NCI-H2107 (cell line): Measurements from ENCODE around the gene DNMT3A.
"Not testable (repeated sequence)": the region's sequence is repeated elsewhere in the genome, so short reads cannot be mapped to it uniquely, and the experiment has no call there.

Source experiments
- DNase-seq: peaks from one replicate; lab custom pipeline; 2025; lab: John Stamatoyannopoulos, UW

DNMT3A gene

GRCh38 chr2:25283921-25284320 is 57.8 kb downstream of the DNMT3A start:
- no peak for DNase-seq

GRCh38 chr2:25281941-25282340 is 59.8 kb downstream of the DNMT3A start:
- no peak for DNase-seq

- DNase-seq = no peak
These were observed 60.2 kb downstream of the DNMT3A start for GRCh38 chr2:25281522-25281921.

- no peak for DNase-seq
These were observed 61.6 kb downstream of the DNMT3A start for GRCh38 chr2:25280051-25280687.

GRCh38 chr2:25279091-25279651 is 62.6 kb downstream of the DNMT3A start:
- no peak for DNase-seq

GRCh38 chr2:25276569-25277465 is 64.9 kb downstream of the DNMT3A start:
- no peak for DNase-seq

GRCh38 chr2:25275575-25275965 is 66.2 kb downstream of the DNMT3A start:
- DNase-seq = no peak

- DNase-seq = no peak
These were observed 66.7 kb downstream of the DNMT3A start for GRCh38 chr2:25274868-25275574.

- no peak for DNase-seq
These were observed 67.7 kb downstream of the DNMT3A start for GRCh38 chr2:25273985-25274535.

GRCh38 chr2:25272705-25273104 is 69.0 kb downstream of the DNMT3A start:
- DNase-seq = not testable (repeated sequence)

GRCh38 chr2:25270061-25270460 is 71.7 kb downstream of the DNMT3A start:
- DNase-seq = no peak

- no peak for DNase-seq
These were observed 72.5 kb downstream of the DNMT3A start for GRCh38 chr2:25269233-25269632.

- no peak for DNase-seq
These were observed 73.6 kb downstream of the DNMT3A start for GRCh38 chr2:25268139-25268538.

GRCh38 chr2:25266399-25266798 is 75.3 kb downstream of the DNMT3A start:
- DNase-seq = no peak

GRCh38 chr2:25265802-25266201 is 75.9 kb downstream of the DNMT3A start:
- no peak for DNase-seq

GRCh38 chr2:25265001-25265400 is 76.7 kb downstream of the DNMT3A start:
- no peak for DNase-seq

GRCh38 chr2:25262288-25262687 is 79.4 kb downstream of the DNMT3A start:
- DNase-seq = no peak

- no peak for DNase-seq
These were observed 82.0 kb downstream of the DNMT3A start for GRCh38 chr2:25259737-25260124.

GRCh38 chr2:25258847-25259736 is 82.6 kb downstream of the DNMT3A start:
- no peak for DNase-seq

- no peak for DNase-seq
These were observed 83.5 kb downstream of the DNMT3A start for GRCh38 chr2:25257931-25258846.
